Adrenal gland (tissue), 5 donors: ENCODE results near the gene VENTX.
A peak's percentile ranks its signal among the peaks of the same experiment; 100 is the strongest.

Source experiments
- POLR2A ChIP-seq, 2 donors: fragments of 450-650 bp; IDR thresholded peaks; one replicate each; pipeline ENCODE4 v1.6.1; 2017; ENCODE audit warnings: antibody characterized with exemption in 2 of 2, mild to moderate bottlenecking in 2 of 2, moderate library complexity in 1 of 2
- TF ChIP-seq, protein P1 (sequence below), 6 experiments: fragments of 450-650 bp in 4 of 6; fragments of 200-600 bp in 2 of 6; sonication (generic) in 1 of 6; IDR thresholded peaks; 1 replicate in 5 of 6; 2 replicates in 1 of 6; pipeline versions ENCODE4 v1.5.1 to v1.8.0; 2016 to 2021; ENCODE audit warnings: antibody characterized with exemption in 6 of 6, mild to moderate bottlenecking in 2 of 6, moderate library complexity in 1 of 6
- donor health status: DM: no; HTN: no; CAD: no.

DNA sequence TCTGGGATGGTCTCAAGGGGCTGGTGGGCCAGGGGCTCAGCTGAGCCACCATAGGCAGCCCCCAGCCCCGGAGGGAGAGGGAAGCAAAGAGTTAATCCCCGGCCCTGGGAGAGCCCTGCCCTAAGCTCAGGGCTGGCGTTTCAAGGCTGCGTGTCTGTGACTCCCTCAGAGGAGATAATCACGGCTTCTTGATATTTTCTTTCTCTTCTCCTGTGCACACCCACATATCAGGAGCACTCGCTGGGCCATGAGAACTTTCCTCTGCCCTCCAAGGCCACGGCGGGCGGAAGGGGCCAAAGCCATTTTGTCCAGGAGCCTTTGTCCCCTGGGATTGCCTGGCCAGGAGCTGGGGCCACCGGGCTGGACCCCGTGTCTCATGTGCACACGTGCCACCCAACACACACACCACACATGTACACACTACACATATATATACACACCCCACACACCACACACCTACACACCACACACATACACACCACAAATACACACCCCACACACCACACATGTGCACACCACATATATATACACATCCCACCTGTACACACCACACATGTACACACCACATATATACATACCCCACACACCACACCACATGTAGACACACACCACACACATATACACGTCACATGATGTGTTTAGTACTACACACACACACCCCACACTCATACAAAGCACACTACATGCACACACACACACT is 16.9 kb downstream of the VENTX start:
- TF ChIP-seq, protein P1, sequence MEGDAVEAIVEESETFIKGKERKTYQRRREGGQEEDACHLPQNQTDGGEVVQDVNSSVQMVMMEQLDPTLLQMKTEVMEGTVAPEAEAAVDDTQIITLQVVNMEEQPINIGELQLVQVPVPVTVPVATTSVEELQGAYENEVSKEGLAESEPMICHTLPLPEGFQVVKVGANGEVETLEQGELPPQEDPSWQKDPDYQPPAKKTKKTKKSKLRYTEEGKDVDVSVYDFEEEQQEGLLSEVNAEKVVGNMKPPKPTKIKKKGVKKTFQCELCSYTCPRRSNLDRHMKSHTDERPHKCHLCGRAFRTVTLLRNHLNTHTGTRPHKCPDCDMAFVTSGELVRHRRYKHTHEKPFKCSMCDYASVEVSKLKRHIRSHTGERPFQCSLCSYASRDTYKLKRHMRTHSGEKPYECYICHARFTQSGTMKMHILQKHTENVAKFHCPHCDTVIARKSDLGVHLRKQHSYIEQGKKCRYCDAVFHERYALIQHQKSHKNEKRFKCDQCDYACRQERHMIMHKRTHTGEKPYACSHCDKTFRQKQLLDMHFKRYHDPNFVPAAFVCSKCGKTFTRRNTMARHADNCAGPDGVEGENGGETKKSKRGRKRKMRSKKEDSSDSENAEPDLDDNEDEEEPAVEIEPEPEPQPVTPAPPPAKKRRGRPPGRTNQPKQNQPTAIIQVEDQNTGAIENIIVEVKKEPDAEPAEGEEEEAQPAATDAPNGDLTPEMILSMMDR (IDR thresholded peaks at IDR 0.05) = no peak
- TF ChIP-seq POLR2A (IDR thresholded peaks at IDR 0.05) = peak in 1 of 2 donors; percentile 52
